ENCODE measurements around the gene HPCAL4.
A peak's percentile ranks its signal among the peaks of the same experiment; 100 is the strongest.

HPCAL4 gene

GRCh38 chr1:39691383-39692151, at the start of gene HPCAL4:
TSS of gene HPCAL4 (minus strand) at chr1:39691433. CDS start at chr1:39684603, 6,830 bp downstream.
- DNase-seq = peak; percentile 100

- no peak for DNase-seq
Measured at GRCh38 chr1:39738622-39739366, 47.6 kb upstream of the HPCAL4 start, which contains the start of gene PPIE. TSS of gene PPIE (plus strand) at chr1:39738882. CDS start at chr1:39738901, 19 bp downstream.

GRCh38 chr1:39737546-39738169, 46.4 kb upstream of the HPCAL4 start:
- DNase-seq = no peak

- DNase-seq = no peak
Measured at GRCh38 chr1:39735731-39736130, 44.5 kb upstream of the HPCAL4 start.

GRCh38 chr1:39733161-39733560, 41.9 kb upstream of the HPCAL4 start:
- DNase-seq = no peak

- DNase-seq = no peak
Measured at GRCh38 chr1:39732730-39733129, 41.5 kb upstream of the HPCAL4 start.

- DNase-seq = no peak
Measured at GRCh38 chr1:39729842-39730241, 38.6 kb upstream of the HPCAL4 start.

GRCh38 chr1:39729030-39729429, 37.8 kb upstream of the HPCAL4 start:
- DNase-seq = no peak

GRCh38 chr1:39727932-39728317, 36.7 kb upstream of the HPCAL4 start:
- DNase-seq = no peak

GRCh38 chr1:39727221-39727931, 36.1 kb upstream of the HPCAL4 start:
- no peak for DNase-seq

- DNase-seq = no peak
Measured at GRCh38 chr1:39726600-39726999, 35.4 kb upstream of the HPCAL4 start.

GRCh38 chr1:39722495-39722894, 31.3 kb upstream of the HPCAL4 start:
- DNase-seq = no peak

- DNase-seq = no peak
Measured at GRCh38 chr1:39721664-39722063, 30.4 kb upstream of the HPCAL4 start.

GRCh38 chr1:39720094-39720999, 29.1 kb upstream of the HPCAL4 start:
- peak; percentile 100 for DNase-seq

- no peak for DNase-seq
Measured at GRCh38 chr1:39717809-39718208, 26.6 kb upstream of the HPCAL4 start.

GRCh38 chr1:39713557-39713956, 22.3 kb upstream of the HPCAL4 start:
- DNase-seq = no peak

- no peak for DNase-seq
Measured at GRCh38 chr1:39711966-39712340, 20.7 kb upstream of the HPCAL4 start.

GRCh38 chr1:39711104-39711965, 20.1 kb upstream of the HPCAL4 start:
- DNase-seq = no peak

- no peak for DNase-seq
Measured at GRCh38 chr1:39707506-39707905, 16.3 kb upstream of the HPCAL4 start.

GRCh38 chr1:39704757-39705156, 13.5 kb upstream of the HPCAL4 start:
- no peak for DNase-seq

GRCh38 chr1:39701049-39701439, 9.8 kb upstream of the HPCAL4 start:
- peak; percentile 93 for DNase-seq

Data from NCI-H1694 (cell line).